Measurements from ENCODE around the gene C16orf96.
"Not testable (repeated sequence)": the region's sequence is repeated elsewhere in the genome, so short reads cannot be mapped to it uniquely, and the experiment has no call there.

C16orf96 gene

GRCh38 chr16:4570086-4570485, 13.9 kb downstream of the C16orf96 start:
- no peak for DNase-seq

- DNase-seq: no peak
These were observed 14.7 kb downstream of the C16orf96 start for GRCh38 chr16:4570688-4571321.

GRCh38 chr16:4572715-4573114, 16.6 kb downstream of the C16orf96 start:
- DNase-seq: no peak

GRCh38 chr16:4573926-4574325, 17.8 kb downstream of the C16orf96 start:
- DNase-seq: not testable (repeated sequence)

GRCh38 chr16:4574919-4575705, 19.0 kb downstream of the C16orf96 start:
- no peak for DNase-seq

GRCh38 chr16:4576008-4576407, 19.9 kb downstream of the C16orf96 start:
- DNase-seq: no peak

DNA sequence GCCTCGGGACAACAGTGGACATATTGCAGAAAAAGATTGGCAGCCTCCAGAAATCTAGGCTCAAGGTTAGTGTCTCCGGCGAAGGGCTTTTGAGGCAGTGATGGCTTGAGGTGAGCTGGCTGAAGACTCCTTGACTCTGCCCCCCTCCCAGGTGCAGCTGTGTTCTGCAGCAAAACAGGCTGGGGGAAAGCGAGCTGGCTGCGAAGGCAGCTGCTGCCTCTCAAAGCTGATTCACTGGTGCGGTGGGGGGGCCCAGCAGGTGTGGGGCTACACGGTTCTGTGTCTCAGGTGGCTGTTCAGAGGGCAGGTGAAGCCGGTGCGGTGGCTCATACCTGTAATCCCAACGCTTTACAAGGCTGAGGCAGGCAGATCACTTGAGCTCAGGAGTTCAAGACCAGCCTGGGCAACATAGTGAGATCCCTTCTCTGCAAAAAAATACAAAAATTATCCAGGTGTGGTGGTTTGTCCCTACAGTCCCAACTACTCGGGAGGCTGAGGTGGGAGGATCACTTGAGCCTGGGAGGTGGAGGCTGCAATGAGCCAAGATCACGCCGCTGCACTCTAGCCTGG, 22.9 kb downstream of the C16orf96 start:
- DNase-seq: no peak

DNA sequence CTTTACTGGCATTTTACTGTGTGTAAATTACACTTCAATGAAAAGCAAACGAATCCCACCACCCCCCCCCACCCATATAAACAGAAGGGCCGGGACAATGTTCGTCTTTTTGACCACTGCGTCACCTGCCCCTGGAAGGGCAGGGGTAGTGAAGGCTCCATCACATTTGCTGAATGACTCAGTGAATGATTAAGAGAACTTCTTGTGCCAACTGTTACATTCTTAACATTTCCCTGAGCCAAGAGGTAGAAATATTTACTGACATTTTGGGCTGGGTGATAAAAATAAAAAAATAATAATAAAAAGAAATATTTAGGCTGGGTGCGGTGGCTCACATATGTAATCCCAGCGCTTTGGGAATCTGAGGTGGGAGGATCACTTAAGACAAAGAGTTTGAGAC, 24.1 kb downstream of the C16orf96 start:
- DNase-seq: no peak

- no peak for DNase-seq
These were observed 27.8 kb downstream of the C16orf96 start for GRCh38 chr16:4583906-4584305.

DNA sequence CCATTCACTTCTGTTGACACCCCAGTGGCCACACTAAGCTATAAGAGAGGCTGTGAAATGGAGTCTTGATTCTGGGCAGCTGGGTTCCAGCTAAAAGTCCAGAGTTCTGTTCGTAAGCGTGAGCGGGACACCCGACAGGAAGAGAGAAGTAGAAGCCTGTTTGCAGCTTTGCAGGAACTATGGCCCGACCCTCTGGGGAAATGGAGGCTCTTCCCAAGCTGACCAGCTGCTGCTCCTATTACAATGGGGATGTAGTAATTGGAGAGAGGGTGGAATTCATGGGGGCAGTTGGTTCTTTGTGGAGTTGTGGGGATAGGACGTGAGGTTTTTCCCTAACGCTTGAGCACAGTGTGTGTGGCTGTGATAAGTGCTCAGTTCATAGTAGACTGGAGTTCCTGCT, 30.2 kb downstream of the C16orf96 start:
- no peak for DNase-seq

- DNase-seq: no peak
These were observed 32.2 kb downstream of the C16orf96 start for GRCh38 chr16:4588386-4588785.

DNA sequence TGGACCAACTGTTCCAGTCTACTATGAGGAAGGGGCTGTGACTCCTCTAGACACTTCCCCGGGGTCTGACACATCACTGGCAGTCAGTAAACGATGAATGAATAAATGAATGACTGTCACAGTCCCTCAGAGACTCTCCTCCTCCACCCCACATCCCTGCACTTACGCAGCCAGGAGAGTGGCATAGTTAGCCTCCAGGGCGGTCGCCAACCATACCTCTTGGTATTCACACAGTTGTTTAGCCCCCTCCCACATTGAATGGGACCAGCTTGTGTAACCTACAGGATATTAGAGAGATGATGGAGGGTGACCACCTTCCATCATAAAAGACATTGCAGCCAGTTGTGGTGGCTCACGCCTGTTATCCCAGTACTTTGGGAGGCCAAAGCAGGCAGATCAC, 32.8 kb downstream of the C16orf96 start:
- no peak for DNase-seq

GRCh38 chr16:4591191-4591590, 35.1 kb downstream of the C16orf96 start:
- no peak for DNase-seq

DNA sequence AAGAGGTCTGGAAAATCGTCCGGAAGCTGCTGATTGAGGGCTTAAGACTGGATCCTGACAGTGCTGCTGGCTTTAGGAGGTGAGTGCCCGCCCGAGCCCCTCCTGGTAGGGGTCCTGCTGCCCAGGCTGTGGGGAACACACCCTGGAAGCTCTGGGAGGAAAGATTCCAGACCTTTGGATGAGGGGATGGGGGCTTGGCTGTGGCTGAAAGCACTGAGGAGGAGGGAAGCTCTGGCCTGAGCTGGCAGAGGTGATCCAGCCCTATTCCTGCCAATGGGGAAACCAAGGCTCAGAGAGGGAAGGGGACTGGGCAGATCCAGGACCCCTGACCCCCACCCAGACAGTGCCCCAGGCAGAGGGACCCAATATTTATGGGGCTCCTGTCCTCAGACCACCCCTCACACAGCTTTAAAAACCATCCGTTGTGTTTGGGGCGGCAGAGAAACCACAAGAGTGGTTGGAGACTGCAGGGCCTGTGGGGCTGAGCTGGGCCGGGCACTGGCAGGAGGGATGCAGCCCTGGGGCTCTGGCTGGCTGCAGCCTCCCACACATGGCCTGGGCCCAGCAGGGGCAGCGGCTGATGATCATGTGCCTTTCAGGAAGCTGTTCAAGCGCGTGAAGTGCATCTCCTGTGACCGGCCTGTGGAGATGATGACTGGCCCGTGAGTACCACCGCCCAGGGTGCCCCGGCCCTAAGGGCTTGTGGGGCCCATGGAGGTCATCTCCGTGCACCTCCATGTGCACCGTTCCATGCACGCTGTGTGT, 35.7 kb downstream of the C16orf96 start:
- no peak for DNase-seq

- DNase-seq: no peak
These were observed 36.9 kb downstream of the C16orf96 start for GRCh38 chr16:4593086-4593485.

DNA sequence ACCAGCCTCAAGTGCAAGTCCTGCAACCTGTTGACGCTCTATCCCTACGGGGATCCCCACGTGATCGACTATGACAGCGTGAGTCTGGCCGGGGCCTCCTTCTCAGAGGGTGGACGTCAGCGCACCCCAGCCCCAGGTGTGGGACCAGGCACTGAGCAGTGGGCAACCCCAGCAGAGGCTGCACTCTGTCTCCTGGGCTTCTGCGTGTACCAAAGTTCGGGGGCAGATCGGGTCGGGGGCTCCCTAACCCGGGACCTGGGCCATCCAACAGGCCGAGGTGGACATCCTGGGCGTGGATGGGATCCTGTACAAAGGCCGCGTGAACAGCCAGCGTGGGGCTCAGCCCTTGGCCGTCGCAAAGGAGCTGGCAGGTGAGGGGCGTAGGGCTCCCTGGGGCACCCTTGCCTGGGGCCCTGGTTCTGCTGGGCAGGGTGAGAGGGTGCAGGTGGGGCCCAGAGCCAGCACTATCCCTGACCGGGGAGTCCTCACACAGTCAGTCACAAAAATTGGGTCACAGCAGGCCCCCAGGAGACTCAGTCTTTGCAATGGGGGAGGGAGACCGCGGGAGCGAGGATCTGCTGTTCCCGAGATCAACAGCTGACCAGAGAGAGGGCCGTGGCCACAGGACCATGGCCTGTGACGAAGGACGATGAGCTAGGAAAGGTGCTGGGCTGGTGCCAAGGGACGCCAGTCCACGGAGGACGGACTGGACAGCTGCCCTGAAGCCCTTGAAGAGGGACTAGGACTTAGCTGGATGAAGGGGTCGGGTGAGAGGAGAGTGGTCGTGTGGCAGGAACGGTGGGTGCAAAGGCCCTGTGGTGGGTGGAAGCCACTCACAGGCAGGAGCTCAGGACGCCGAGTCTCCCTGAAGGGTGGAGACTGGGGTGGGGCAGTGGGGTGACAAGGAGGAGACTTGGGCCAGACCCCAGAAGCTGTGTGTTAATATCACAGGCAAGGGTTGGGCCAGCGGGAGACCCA, 38.6 kb downstream of the C16orf96 start:
- no peak for DNase-seq

DNA sequence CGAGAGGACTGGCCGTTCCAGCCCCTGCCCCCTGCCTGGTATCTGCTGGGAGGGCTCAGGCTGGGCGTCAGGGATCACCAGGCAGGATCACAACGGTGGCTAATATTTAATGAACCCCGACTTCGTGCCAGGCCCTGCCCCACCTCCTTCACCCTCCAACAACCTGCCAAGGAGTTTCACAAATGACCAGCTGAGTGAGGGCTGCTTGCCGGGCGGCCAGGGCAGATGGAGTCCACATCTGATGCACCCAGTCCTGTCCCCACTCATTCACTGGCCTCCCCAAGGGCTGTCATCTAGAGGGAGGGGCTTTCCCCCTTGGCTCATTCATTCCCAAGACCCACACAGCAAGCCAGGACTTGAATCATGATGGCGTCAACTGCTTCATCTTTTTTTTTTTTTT, 41.0 kb downstream of the C16orf96 start:
- no peak for DNase-seq

GRCh38 chr16:4599037-4599436, 42.9 kb downstream of the C16orf96 start:
- DNase-seq: no peak

- DNase-seq: no peak
These were observed 43.4 kb downstream of the C16orf96 start for GRCh38 chr16:4599545-4599944.

- DNase-seq: no peak
These were observed 45.1 kb downstream of the C16orf96 start for GRCh38 chr16:4601036-4601863.

- no peak for DNase-seq
These were observed 45.7 kb downstream of the C16orf96 start for GRCh38 chr16:4601864-4602186.

DNA sequence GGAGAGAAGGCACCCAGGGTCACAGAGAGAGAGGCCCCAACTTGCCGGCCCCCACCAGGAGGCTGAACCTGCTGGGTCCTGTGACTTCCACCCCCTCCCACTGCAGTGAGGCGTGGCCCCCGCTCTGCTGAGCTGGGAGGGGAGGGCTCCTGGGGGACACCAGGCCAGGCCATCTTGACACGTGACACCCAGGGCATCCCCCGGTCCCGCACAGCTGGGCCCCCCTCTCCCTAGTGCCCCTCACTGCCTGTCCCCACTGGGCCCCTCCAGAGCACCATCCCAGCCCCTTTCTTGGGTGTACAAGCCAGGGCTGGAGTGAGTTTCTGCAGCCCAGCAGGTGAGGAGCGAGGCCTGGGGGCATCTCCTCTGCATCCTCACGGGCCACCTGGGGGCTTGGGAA, 46.2 kb downstream of the C16orf96 start:
- DNase-seq: no peak
